GM19452 (cell line): ENCODE data around the gene GSK3A.
"Not testable (repeated sequence)": the region's sequence is repeated elsewhere in the genome, so short reads cannot be mapped to it uniquely, and the experiment has no call there.

Source experiments
- ATAC-seq: cut with Tn5 transposase; IDR thresholded peaks from one replicate; pipeline ENCODE4 v1.9.1; 2021; ENCODE audit not compliant: unreplicated experiment

Gene GSK3A

GRCh38 chr19:42268704-42269477, 26.5 kb upstream of the GSK3A start, which contains the start of gene CIC:
Gene CIC (plus strand): TSS chr19:42269252. CDS start chr19:42271784, 2,532 bp downstream.
- peak; percentile 77 for ATAC-seq

- peak; percentile 49 for ATAC-seq
These were observed 25.8 kb upstream of the GSK3A start for GRCh38 chr19:42268142-42268703.

- no peak for ATAC-seq
These were observed 25.3 kb upstream of the GSK3A start for GRCh38 chr19:42267644-42268141.

- not testable (repeated sequence) for ATAC-seq
These were observed 24.7 kb upstream of the GSK3A start for GRCh38 chr19:42266928-42267603.

- ATAC-seq = not testable (repeated sequence)
These were observed 23.7 kb upstream of the GSK3A start for GRCh38 chr19:42266105-42266504.

GRCh38 chr19:42261763-42262162, 19.4 kb upstream of the GSK3A start:
- no peak for ATAC-seq

GRCh38 chr19:42257842-42258241, 15.4 kb upstream of the GSK3A start:
- not testable (repeated sequence) for ATAC-seq

GRCh38 chr19:42255766-42256745, 13.7 kb upstream of the GSK3A start:
- no peak for ATAC-seq

GRCh38 chr19:42254850-42255765, 12.7 kb upstream of the GSK3A start, which contains the start of gene ERF:
Gene ERF (minus strand): TSS chr19:42255128. CDS start chr19:42254999, 129 bp downstream.
- peak; percentile 60 for ATAC-seq

- ATAC-seq = peak; percentile 38
These were observed 11.9 kb upstream of the GSK3A start for GRCh38 chr19:42254089-42254849.

GRCh38 chr19:42253245-42254088, 11.1 kb upstream of the GSK3A start:
- ATAC-seq = peak; percentile 26

- ATAC-seq = no peak
These were observed 10.2 kb upstream of the GSK3A start for GRCh38 chr19:42252365-42253244.

- ATAC-seq = no peak
These were observed 9.4 kb upstream of the GSK3A start for GRCh38 chr19:42251572-42252358.

- ATAC-seq = no peak
These were observed 8.5 kb upstream of the GSK3A start for GRCh38 chr19:42250666-42251531.

GRCh38 chr19:42250183-42250665, 7.8 kb upstream of the GSK3A start:
- no peak for ATAC-seq
